Astrocyte (in vitro differentiated cells and primary cell): Measurements from ENCODE around the gene SNAP29. TPM values are rescaled to one million over a fixed set of nuclear protein-coding genes. Genes with fewer than 3 reads are reported as not detected.
"Not testable (repeated sequence)": the region's sequence is repeated elsewhere in the genome, so short reads cannot be mapped to it uniquely, and the experiment has no call there.

Experiments
- DNase-seq: peaks from one replicate; pipeline ENCODE4 v3.0.0-alpha.2; 2010; ENCODE audit warnings: low read depth
- FAIRE-seq: peaks from 2 replicates; lab custom pipeline; 2011; peaks lifted over from hg19 to GRCh38; lab: Jason Lieb, UNC
- H2AFZ ChIP-seq: 2 replicates; pipeline ENCODE4 v1.6.0; 2012; ENCODE audit warnings: low read depth, low read length, inconsistent platforms
- H3K27ac ChIP-seq: 2 replicates; pipeline ENCODE4 v1.5.1; 2011; ENCODE audit warnings: low read depth, low read length, inconsistent platforms
- H3K27me3 ChIP-seq: 2 replicates; pipeline ENCODE4 v1.6.0; 2011; ENCODE audit warnings: low read length, inconsistent platforms; ENCODE audit not compliant: insufficient read depth
- H3K36me3 ChIP-seq: 2 replicates; pipeline ENCODE4 v1.5.1; 2011; ENCODE audit warnings: low read length, inconsistent platforms; ENCODE audit not compliant: insufficient read depth
- H3K4me1 ChIP-seq: 2 replicates; pipeline ENCODE4 v1.5.1; 2011; ENCODE audit warnings: low read length, inconsistent platforms; ENCODE audit not compliant: insufficient read depth
- H3K4me2 ChIP-seq: 2 replicates; pipeline ENCODE4 v1.6.0; 2012; ENCODE audit warnings: low read length, inconsistent platforms
- H3K4me3 ChIP-seq: 2 replicates; pipeline ENCODE4 v1.5.1; 2011; ENCODE audit warnings: low read depth, mild to moderate bottlenecking, low read length, inconsistent platforms; ENCODE audit not compliant: insufficient read depth
- H3K79me2 ChIP-seq: 2 replicates; pipeline ENCODE4 v1.6.0; 2012; ENCODE audit warnings: mild to moderate bottlenecking, low read length, inconsistent platforms; ENCODE audit not compliant: insufficient read depth
- H3K9ac ChIP-seq: 2 replicates; pipeline ENCODE4 v1.6.0; 2012; ENCODE audit warnings: mild to moderate bottlenecking, low read length, inconsistent platforms
- H3K9me3 ChIP-seq: 2 replicates; pipeline ENCODE4 v1.5.1; 2012; ENCODE audit warnings: low read depth, mild to moderate bottlenecking, low read length, inconsistent platforms; ENCODE audit not compliant: insufficient read depth
- H4K20me1 ChIP-seq: 2 replicates; pipeline ENCODE4 v1.6.0; 2012; ENCODE audit warnings: low read length, inconsistent platforms; ENCODE audit not compliant: insufficient read depth
- H3K27ac Mint-ChIP-seq: one replicate; pipeline ENCODE4 v1.8.0; 2021; ENCODE audit warnings: mild to moderate bottlenecking, mixed read lengths; ENCODE audit not compliant: unreplicated experiment
- H3K27me3 Mint-ChIP-seq: one replicate; pipeline ENCODE4 v1.8.0; 2021; ENCODE audit warnings: low read depth, mixed read lengths; ENCODE audit not compliant: unreplicated experiment
- H3K36me3 Mint-ChIP-seq: one replicate; pipeline ENCODE4 v1.8.0; 2021; ENCODE audit warnings: low read depth, mixed read lengths; ENCODE audit not compliant: unreplicated experiment
- H3K4me1 Mint-ChIP-seq: one replicate; pipeline ENCODE4 v1.8.0; 2021; ENCODE audit warnings: low read depth, mixed read lengths; ENCODE audit not compliant: unreplicated experiment
- H3K4me3 Mint-ChIP-seq: one replicate; pipeline ENCODE4 v1.8.0; 2021; ENCODE audit warnings: mild to moderate bottlenecking, moderate library complexity, mixed read lengths; ENCODE audit not compliant: unreplicated experiment
- H3K9me3 Mint-ChIP-seq: one replicate; pipeline ENCODE4 v1.8.0; 2021; ENCODE audit warnings: mild to moderate bottlenecking, mixed read lengths; ENCODE audit not compliant: unreplicated experiment
- EZH2 ChIP-seq: IDR thresholded peaks from 2 replicates; pipeline ENCODE4 v1.6.1; 2012; ENCODE audit warnings: mild to moderate bottlenecking, low read length, inconsistent platforms; ENCODE audit not compliant: insufficient read depth
- total RNA-seq: library from RNA; stranded (reverse); gene quantifications from 2 replicates; pipeline ENCODE4 v1.2.1, GENCODE V29; 2021
- TF ChIP-seq, protein P1 (sequence below): IDR thresholded peaks from 2 replicates; pipeline ENCODE4 v1.5.1; 2011; ENCODE audit warnings: low read depth, mild to moderate bottlenecking, inconsistent platforms, low read length, moderate library complexity; ENCODE audit not compliant: insufficient read depth

The SNAP29 gene
- total RNA-seq, 1 donor from 2014 or later = 19.6 TPM

DNA sequence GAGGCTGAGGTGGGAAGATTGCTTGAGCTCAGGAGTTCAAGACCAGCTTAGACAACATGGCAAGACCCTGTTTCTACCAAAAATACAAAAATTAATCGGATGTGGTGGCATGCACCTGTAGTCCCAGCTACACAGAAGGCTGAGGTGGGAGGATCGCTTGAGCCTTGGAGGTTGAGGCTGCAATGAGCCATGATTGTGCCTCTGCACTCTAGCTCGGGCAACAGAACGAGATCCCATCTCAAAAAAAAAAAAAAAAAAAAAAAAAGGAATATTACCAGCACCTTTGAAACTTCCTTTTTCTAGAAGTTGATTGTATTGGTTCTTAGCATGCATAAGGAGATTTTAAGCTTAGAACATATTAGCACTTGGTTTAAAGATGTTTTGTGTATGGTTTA lies 69.8 kb downstream of the SNAP29 start:
- no peaks in the 10 kb centered on the region for H3K9me3 ChIP-seq
- no peaks in the 10 kb centered on the region for H3K27me3 ChIP-seq
- Mint-ChIP-seq H3K27ac (no peak overlapping the region), H3K9me3 (no peaks in the 10 kb centered on the region), H3K4me3 (no peak overlapping the region), H3K36me3 (peaks cover 1% of the 10 kb centered on the region), H3K4me1 (peaks cover 2% of the 10 kb centered on the region), H3K27me3 (no peaks in the 10 kb centered on the region)
- H3K4me2 ChIP-seq = no peak overlapping the region
- H3K36me3 ChIP-seq = peaks cover 4% of the 10 kb centered on the region
- H3K79me2 ChIP-seq = peaks cover 97% of the 10 kb centered on the region
- no peak for FAIRE-seq
- H2AFZ ChIP-seq = no peak overlapping the region
- TF ChIP-seq, protein P1, sequence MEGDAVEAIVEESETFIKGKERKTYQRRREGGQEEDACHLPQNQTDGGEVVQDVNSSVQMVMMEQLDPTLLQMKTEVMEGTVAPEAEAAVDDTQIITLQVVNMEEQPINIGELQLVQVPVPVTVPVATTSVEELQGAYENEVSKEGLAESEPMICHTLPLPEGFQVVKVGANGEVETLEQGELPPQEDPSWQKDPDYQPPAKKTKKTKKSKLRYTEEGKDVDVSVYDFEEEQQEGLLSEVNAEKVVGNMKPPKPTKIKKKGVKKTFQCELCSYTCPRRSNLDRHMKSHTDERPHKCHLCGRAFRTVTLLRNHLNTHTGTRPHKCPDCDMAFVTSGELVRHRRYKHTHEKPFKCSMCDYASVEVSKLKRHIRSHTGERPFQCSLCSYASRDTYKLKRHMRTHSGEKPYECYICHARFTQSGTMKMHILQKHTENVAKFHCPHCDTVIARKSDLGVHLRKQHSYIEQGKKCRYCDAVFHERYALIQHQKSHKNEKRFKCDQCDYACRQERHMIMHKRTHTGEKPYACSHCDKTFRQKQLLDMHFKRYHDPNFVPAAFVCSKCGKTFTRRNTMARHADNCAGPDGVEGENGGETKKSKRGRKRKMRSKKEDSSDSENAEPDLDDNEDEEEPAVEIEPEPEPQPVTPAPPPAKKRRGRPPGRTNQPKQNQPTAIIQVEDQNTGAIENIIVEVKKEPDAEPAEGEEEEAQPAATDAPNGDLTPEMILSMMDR = no peak
- no peak for TF ChIP-seq EZH2
- no peak for DNase-seq
- peaks cover 88% of the 10 kb centered on the region for H4K20me1 ChIP-seq
- no peak overlapping the region for H3K4me3 ChIP-seq
- H3K4me1 ChIP-seq = no peaks in the 10 kb centered on the region
- H3K27ac ChIP-seq = no peak overlapping the region
- no peak overlapping the region for H3K9ac ChIP-seq

- FAIRE-seq = no peak
- Histone ChIP-seq H3K9ac (no peak overlapping the region), H3K27ac (no peak overlapping the region), H3K4me1 (no peaks in the 10 kb centered on the region), H3K36me3 (peaks cover 11% of the 10 kb centered on the region), H3K9me3 (no peaks in the 10 kb centered on the region), H3K4me2 (no peak overlapping the region), H3K79me2 (peaks cover 97% of the 10 kb centered on the region), H2AFZ (no peak overlapping the region), H3K27me3 (no peaks in the 10 kb centered on the region), H3K4me3 (no peak overlapping the region), H4K20me1 (peaks cover 87% of the 10 kb centered on the region)
- H3K27me3 Mint-ChIP-seq = no peaks in the 10 kb centered on the region
- no peak for DNase-seq
- no peaks in the 10 kb centered on the region for H3K9me3 Mint-ChIP-seq
- TF ChIP-seq, protein P1 = no peak
- no peak for TF ChIP-seq EZH2
- no peak overlapping the region for H3K4me3 Mint-ChIP-seq
- H3K27ac Mint-ChIP-seq = no peak overlapping the region
- H3K4me1 Mint-ChIP-seq = no peaks in the 10 kb centered on the region
- H3K36me3 Mint-ChIP-seq = peaks cover 4% of the 10 kb centered on the region
These were observed 71.2 kb downstream of the SNAP29 start for GRCh38 chr22:20930004-20930403.

DNA sequence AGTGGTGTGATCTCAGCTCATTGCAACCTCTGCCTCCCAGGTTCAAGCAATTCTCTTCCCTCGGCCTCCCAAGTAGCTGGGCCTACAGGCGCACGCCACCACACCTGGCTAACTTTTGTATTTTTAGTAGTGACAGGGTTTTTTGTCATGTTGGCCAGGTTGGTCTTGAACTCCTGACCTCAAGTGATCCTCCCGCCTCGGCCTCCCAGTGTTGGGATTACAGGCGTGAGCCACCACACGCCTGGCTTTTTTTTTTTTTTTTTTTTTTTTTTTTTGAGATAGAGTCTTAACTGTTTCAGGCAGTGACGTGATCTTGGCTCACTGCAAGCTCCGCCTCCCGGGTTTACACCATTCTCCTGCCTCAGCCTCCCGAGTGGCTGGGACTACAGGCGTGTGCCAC lies 71.6 kb downstream of the SNAP29 start:
- not testable (repeated sequence) for H3K36me3 Mint-ChIP-seq, H3K4me1 ChIP-seq, DNase-seq, H3K27ac Mint-ChIP-seq, FAIRE-seq, H3K9me3 ChIP-seq, H3K4me3 ChIP-seq, H2AFZ ChIP-seq, H3K27me3 ChIP-seq, H3K9ac ChIP-seq, H3K4me1 Mint-ChIP-seq, H3K27ac ChIP-seq, H3K4me2 ChIP-seq, H3K4me3 Mint-ChIP-seq, H3K9me3 Mint-ChIP-seq, H3K27me3 Mint-ChIP-seq
- peaks cover 87% of the 10 kb centered on the region for H4K20me1 ChIP-seq
- H3K79me2 ChIP-seq = peaks cover 97% of the 10 kb centered on the region
- peaks cover 10% of the 10 kb centered on the region for H3K36me3 ChIP-seq
